Astrocyte of the cerebellum (primary cell): ENCODE results near the gene LSG1.

Experiments
- DNase-seq: peaks from one replicate; pipeline ENCODE4 v3.0.0-alpha.2; 2011; ENCODE audit warnings: low read depth
- H3K4me3 ChIP-seq: 2 replicates; pipeline ENCODE4 v1.5.1; 2011; ENCODE audit warnings: mild to moderate bottlenecking, low read depth, low read length, moderate library complexity
- in situ Hi-C: cut with HindIII; loops from 2 replicates; pipeline ENCODE4 v1.10.0; 2017; ENCODE audit warnings: low sequenced_read_pairs
- TF ChIP-seq, protein P1 (sequence below): IDR thresholded peaks from 2 replicates; pipeline ENCODE4 v1.5.1; 2012; ENCODE audit warnings: low read length, low read depth, moderate library complexity, mild to moderate bottlenecking; ENCODE audit errors: missing control alignments

LSG1 gene

DNA sequence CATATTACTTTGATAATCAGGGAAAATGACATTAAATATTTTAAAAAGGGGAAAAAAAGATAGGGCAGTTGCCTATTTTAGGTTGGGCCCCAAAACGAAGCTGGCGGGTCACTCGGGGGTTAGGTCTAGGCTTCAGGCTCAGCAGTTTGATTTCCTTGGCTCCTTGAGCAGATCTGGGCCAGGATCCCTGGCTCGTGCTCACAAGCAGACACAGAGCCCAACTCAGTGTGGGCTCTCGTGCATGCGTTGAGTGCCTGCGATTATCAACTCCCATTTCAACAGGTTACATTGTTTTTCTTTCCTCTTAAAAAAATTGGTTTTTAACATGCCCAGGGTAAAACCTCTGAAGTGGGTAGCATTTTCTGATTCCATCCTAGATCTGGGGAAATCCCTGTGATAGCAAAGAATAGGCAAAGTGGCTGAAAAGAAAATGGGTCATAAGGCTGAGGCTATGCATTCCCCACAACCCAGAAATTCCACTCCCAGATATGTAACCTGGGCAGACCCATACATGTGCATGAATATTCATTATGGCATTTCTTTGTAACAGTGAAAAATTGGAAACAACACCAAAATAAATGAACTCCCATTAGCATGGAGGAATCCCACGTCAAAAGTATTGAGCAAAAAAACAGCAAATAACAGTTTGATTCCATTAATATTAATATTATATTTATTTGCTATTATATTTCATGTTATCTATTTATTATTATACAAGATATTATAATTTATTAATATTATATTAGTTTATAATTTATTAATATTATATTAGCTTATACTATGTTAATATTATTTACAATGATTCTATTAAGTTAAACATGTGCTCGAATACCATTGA lies 41.5 kb upstream of the LSG1 start:
- H3K4me3 ChIP-seq = no peak overlapping the region
- in situ Hi-C loops = no loop called here
- TF ChIP-seq, protein P1, sequence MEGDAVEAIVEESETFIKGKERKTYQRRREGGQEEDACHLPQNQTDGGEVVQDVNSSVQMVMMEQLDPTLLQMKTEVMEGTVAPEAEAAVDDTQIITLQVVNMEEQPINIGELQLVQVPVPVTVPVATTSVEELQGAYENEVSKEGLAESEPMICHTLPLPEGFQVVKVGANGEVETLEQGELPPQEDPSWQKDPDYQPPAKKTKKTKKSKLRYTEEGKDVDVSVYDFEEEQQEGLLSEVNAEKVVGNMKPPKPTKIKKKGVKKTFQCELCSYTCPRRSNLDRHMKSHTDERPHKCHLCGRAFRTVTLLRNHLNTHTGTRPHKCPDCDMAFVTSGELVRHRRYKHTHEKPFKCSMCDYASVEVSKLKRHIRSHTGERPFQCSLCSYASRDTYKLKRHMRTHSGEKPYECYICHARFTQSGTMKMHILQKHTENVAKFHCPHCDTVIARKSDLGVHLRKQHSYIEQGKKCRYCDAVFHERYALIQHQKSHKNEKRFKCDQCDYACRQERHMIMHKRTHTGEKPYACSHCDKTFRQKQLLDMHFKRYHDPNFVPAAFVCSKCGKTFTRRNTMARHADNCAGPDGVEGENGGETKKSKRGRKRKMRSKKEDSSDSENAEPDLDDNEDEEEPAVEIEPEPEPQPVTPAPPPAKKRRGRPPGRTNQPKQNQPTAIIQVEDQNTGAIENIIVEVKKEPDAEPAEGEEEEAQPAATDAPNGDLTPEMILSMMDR = no peak
- no peak for DNase-seq

DNA sequence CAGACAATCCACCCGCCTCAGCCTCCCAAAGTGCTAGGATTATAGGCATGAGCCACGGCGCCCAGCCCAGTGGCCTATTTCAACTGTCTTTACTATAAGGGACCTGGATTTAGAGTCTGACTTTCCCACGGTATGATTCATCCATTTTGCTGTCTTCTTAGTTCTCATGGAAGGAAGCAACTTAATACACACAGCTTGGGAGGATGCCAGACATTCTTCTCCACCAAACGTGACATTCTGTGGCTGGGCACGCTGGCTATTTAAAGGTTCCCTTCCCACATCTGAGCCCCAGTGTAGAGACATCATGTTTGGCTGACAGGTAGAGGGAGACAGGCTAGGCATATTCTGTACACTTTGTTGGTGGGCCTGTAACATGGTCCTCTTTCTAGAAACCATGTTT lies 39.9 kb upstream of the LSG1 start:
- no peak overlapping the region for H3K4me3 ChIP-seq
- peak; percentile 93 for DNase-seq
- TF ChIP-seq, protein P1 = no peak
- in situ Hi-C loops = no loop called here

DNA sequence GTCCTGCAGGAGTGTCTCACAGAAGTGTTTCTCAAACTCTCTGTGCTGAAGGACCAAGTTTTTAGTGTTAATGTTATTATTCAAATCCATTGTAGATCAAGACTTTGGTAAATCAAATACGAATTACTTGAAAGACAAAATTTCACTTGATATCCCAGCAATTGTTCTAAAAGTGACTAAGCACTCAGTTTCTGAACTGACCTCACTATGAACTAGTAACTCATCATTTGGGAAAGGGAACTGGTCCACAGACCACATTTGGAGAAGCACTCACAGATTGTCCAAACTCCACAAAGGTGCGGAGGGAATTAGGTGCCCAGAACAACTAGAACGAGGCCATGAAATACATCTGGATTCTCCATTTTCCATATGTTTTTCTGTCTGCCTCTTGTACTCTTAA lies 39.3 kb upstream of the LSG1 start:
- H3K4me3 ChIP-seq = no peak overlapping the region
- no peak for DNase-seq
- TF ChIP-seq, protein P1 = no peak
- in situ Hi-C loops = no loop called here

DNA sequence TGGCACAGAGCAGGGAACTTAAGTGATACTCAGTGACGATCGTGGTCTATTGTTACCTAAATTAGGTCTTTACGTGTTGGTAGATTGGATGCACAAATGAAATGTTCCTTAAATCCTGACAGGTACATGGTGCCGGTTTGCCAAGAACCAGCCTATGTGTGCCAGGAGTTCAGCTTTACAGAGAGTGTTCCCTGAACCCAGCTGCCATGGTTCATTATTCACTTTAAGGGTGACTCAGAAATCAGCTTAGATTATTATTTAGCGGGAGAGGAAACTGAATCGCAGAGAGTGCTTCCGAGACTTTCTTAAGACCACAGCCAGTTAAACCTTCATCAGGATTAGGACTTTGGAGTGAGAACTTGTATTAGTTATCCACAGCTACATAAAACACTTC lies 35.2 kb upstream of the LSG1 start:
- no peak for DNase-seq
- in situ Hi-C loops = no loop called here

DNA sequence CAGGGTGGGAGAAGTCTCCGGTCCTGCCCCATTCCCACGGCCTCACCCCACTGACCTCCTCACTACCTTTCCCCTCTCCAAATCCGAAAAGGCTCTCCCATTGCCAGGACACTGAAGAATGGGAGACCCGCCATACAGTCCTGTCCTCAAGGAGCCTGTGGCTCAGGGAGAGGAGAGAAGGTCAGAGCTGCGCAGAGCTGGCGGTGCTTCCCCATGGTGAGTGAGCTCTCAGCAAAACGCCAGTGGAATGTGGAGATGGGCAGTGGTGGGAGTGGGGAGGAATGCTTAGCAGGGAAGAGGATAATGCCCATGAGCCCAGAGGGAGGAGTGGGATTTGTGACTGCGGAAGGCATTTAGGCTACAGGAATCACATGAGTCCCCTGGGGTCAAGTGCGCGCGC lies 33.8 kb upstream of the LSG1 start:
- TF ChIP-seq, protein P1 = no peak
- in situ Hi-C loops = no loop called here
- no peak overlapping the region for H3K4me3 ChIP-seq
- no peak for DNase-seq

More for the DNA sequence above, 35.2 kb upstream of the LSG1 start:
- no peak overlapping the region for H3K4me3 ChIP-seq
- TF ChIP-seq, protein P1 = no peak

DNA sequence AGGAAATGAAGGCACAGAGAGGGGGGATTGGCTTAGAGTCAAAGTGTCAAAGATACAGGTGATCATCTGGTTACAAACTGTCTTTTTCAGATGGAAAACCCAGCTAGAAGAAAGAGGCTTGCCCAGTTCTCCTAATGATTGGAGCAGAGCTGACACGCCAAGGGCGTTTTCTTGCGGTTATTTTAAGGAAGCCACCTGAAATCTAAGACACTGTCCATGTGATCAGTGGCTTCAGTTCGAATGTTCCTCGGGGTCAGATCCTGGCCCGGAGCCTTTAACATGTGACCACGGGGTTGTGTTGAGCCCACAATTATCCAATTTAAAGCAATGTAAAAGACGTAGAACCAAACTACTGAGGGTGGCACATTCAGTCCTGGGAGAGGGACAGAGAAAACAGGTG lies 33.2 kb upstream of the LSG1 start:
- TF ChIP-seq, protein P1 = no peak
- in situ Hi-C loops = no loop called here
- DNase-seq = no peak
- no peak overlapping the region for H3K4me3 ChIP-seq
